ENCODE data around the gene CRADD. TPM values are rescaled to one million over a fixed set of nuclear protein-coding genes. Genes with fewer than 3 reads are reported as not detected.

Gene CRADD
- polyA plus RNA-seq, 1 of the 3 experiments (the other 2 are of a cell fraction): 13.6 TPM

DNA sequence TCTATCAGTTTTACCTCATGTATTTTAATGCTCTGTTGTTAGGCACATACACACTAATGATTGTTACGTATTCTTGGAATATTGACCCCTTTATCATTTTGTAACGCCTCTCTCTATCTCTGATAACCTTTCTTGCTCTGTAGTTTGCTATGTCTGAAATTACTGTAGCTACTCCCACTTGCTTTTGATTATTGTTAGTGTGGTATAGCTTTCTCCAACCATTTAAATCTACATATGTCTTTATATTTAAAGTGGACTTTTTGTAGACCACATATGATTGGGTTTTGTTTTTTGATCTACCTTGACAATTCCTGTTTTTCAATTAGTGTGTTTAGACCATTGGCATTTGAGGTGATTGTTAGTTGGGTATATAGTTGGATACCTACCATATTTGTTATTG is 43.4 kb downstream of the CRADD start:
- no peak overlapping the region for H3K4me3 ChIP-seq (ENCODE audit: low read depth in 2 of 2, low read length in 1 of 2)
- 79% methylated on average over 2 of the region's 2 CpGs for WGBS (ENCODE audit: low lambda C conversion rate)
- ChIA-PET CTCF (no interaction called here), POLR2A (no interaction called here)
- no peaks in the 10 kb centered on the region for H4K20me1 ChIP-seq (ENCODE audit: insufficient read depth)
- TF ChIP-seq EP300 (IDR thresholded peaks at IDR 0.05; ENCODE audit: borderline replicate concordance in 1 of 2, low read depth in 1 of 2, low read length in 1 of 2): no peak
- no peak for TF ChIP-seq TEAD4 (IDR thresholded peaks at IDR 0.05; ENCODE audit: borderline replicate concordance, insufficient read depth)
- TF ChIP-seq, protein P1, sequence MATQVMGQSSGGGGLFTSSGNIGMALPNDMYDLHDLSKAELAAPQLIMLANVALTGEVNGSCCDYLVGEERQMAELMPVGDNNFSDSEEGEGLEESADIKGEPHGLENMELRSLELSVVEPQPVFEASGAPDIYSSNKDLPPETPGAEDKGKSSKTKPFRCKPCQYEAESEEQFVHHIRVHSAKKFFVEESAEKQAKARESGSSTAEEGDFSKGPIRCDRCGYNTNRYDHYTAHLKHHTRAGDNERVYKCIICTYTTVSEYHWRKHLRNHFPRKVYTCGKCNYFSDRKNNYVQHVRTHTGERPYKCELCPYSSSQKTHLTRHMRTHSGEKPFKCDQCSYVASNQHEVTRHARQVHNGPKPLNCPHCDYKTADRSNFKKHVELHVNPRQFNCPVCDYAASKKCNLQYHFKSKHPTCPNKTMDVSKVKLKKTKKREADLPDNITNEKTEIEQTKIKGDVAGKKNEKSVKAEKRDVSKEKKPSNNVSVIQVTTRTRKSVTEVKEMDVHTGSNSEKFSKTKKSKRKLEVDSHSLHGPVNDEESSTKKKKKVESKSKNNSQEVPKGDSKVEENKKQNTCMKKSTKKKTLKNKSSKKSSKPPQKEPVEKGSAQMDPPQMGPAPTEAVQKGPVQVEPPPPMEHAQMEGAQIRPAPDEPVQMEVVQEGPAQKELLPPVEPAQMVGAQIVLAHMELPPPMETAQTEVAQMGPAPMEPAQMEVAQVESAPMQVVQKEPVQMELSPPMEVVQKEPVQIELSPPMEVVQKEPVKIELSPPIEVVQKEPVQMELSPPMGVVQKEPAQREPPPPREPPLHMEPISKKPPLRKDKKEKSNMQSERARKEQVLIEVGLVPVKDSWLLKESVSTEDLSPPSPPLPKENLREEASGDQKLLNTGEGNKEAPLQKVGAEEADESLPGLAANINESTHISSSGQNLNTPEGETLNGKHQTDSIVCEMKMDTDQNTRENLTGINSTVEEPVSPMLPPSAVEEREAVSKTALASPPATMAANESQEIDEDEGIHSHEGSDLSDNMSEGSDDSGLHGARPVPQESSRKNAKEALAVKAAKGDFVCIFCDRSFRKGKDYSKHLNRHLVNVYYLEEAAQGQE (IDR thresholded peaks at IDR 0.05; ENCODE audit: low read depth, low read length): no peak
- TF ChIP-seq GABPA (IDR thresholded peaks at IDR 0.05; ENCODE audit: low read depth): no peak
- TF ChIP-seq POLR2AphosphoS5 (IDR thresholded peaks at IDR 0.05; ENCODE audit: low read depth, low read length): no peak
- no peak for TF ChIP-seq SMC3 (IDR thresholded peaks at IDR 0.05; ENCODE audit: low read depth, low read length)
- TF ChIP-seq, protein P2, sequence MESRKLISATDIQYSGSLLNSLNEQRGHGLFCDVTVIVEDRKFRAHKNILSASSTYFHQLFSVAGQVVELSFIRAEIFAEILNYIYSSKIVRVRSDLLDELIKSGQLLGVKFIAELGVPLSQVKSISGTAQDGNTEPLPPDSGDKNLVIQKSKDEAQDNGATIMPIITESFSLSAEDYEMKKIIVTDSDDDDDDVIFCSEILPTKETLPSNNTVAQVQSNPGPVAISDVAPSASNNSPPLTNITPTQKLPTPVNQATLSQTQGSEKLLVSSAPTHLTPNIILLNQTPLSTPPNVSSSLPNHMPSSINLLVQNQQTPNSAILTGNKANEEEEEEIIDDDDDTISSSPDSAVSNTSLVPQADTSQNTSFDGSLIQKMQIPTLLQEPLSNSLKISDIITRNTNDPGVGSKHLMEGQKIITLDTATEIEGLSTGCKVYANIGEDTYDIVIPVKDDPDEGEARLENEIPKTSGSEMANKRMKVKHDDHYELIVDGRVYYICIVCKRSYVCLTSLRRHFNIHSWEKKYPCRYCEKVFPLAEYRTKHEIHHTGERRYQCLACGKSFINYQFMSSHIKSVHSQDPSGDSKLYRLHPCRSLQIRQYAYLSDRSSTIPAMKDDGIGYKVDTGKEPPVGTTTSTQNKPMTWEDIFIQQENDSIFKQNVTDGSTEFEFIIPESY (IDR thresholded peaks at IDR 0.05; ENCODE audit: borderline replicate concordance, low read depth): no peak
- TF ChIP-seq, protein P3, sequence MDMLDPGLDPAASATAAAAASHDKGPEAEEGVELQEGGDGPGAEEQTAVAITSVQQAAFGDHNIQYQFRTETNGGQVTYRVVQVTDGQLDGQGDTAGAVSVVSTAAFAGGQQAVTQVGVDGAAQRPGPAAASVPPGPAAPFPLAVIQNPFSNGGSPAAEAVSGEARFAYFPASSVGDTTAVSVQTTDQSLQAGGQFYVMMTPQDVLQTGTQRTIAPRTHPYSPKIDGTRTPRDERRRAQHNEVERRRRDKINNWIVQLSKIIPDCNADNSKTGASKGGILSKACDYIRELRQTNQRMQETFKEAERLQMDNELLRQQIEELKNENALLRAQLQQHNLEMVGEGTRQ (IDR thresholded peaks at IDR 0.05; ENCODE audit: borderline replicate concordance, low read depth, low read length): no peak
- TF ChIP-seq FOXJ3 (CRISPR knock-in tag; IDR thresholded peaks at IDR 0.05): no peak
- TF ChIP-seq JUND (IDR thresholded peaks at IDR 0.05): no peak
- no peak for TF ChIP-seq TCF12 (IDR thresholded peaks at IDR 0.05)
- TF ChIP-seq RCOR1 (IDR thresholded peaks at IDR 0.05; ENCODE audit: low read length): no peak
- no peak for TF ChIP-seq ELF1 (IDR thresholded peaks at IDR 0.05)
- no peak for TF ChIP-seq YY1 (IDR thresholded peaks at IDR 0.05; ENCODE audit: low read depth)
- no peak for TF ChIP-seq GATA2 (CRISPR knock-in tag; IDR thresholded peaks at IDR 0.05)
- no peaks in the 10 kb centered on the region for H3K27me3 ChIP-seq (ENCODE audit: insufficient read depth)
- H3K4me1 ChIP-seq (ENCODE audit: control insufficient read depth in 1 of 2, insufficient read depth in 2 of 2, low read depth in 1 of 2, low read length in 1 of 2): 0 out of 4 replicates have a peak, but pooled peaks cover 0 to 3% of the 10 kb centered on the region in 2 experiments
- no peak overlapping the region for H3K9ac ChIP-seq
- no peaks in the 10 kb centered on the region for H3F3A ChIP-seq (replicated peaks; ENCODE audit: insufficient read depth)
- peaks cover 0 to 6% of the 10 kb centered on the region in 2 experiments for H3K36me3 ChIP-seq (replicated peaks in 1 of 2; ENCODE audit: control insufficient read depth in 1 of 2, insufficient read depth in 2 of 2, low read length in 1 of 2)
- H2AFZ ChIP-seq (ENCODE audit: low read depth): no peak overlapping the region
- H3K79me2 ChIP-seq (ENCODE audit: insufficient read depth): no peaks in the 10 kb centered on the region
- no peak for DNase-seq
- H3K9me3 ChIP-seq: peaks cover 11% of the 10 kb centered on the region; the same call in 1 of the 2 replicates
- no peaks in the 10 kb centered on the region for H3K9me2 ChIP-seq
- H3K27ac ChIP-seq (ENCODE audit: low read depth in 2 of 2, low read length in 1 of 2): no peak overlapping the region
- H3K4me2 ChIP-seq: no peak overlapping the region
